NCI-H226 (cell line): ENCODE results near the gene DRC7.
A peak's percentile ranks its signal among the peaks of the same experiment; 100 is the strongest.

Source experiments
- DNase-seq: peaks from one replicate; pipeline ENCODE4 v3.0.0-alpha.2; 2015

DRC7 gene

DNA sequence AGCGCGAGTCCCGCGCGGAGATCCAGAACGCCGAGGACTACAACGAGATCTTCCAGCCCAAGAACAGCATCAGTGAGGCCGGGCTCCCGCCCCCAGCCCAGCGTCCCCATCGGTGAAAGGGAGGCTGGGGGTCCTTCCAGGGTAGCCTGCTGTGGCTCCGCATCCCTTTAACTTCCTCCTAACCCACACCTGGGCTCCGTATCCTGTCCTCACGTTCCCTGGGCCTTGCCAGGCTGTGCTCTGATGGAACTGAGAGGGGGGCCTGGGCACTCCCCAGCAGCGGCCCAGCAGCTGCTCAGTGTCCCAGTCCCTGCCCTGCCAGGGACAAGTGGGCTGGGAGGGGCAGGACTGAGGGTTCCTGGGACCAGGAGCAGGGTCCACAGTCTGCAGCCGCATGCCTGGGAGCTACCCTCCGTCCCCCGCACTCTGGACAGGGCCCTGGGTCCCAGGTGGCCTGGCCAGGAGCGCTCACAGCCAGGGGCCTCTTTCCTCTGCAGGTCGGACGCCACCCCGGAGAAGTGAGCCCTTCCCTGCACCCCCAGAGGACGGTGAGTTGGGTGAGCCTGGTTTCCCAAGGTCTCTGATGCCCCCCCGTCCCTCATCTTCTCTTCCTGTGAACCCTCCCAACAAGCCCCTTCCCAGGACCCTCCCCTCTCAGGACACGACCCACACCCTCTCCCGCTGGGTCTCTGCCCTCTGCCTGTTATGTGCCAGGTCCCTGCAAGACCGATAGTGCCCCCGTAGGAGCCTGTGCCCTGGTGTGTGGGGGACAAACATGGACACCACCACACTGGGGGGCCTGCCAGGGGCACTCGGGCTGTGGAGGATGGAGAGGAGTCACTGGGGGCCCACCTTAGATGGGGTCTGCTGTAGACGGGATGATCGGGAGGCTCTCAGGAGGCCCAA lies 59.1 kb downstream of the DRC7 start:
- DNase-seq, result no peak

DNA sequence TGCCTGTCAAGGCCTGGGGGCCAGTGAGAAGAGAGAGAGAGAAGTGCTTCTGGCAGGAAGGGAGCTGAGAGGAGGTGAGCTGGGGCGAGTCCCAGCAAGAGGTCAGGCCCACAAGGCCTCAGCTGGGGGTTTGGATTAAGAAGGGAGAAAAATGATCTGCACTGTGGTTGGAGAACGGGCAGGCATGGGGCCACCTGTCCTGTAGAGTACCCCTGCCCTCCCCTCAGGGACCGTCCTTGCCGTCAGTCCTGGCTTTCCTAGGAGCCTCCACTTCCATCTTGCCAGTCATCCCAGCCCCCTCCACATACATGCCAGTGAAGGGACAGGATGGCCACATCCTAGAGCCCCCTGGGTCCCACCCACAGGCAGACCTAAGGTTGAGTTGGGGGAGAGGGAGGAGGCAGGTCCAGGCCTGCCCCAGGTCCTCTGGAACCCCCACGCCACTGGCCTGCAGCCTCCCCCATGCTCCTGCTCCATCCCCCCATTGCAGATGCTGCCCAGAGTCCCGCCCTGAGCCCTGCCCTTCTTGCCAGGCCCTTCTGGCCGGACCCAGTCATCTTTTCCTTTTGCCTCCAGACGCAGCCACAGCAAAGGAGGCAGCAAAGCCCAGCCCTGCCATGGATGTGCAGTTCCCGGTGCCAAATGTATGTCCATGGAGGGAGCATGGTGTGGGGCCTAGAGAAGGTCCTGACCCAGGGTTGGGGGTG lies 59.9 kb downstream of the DRC7 start:
- no peak for DNase-seq

DNA sequence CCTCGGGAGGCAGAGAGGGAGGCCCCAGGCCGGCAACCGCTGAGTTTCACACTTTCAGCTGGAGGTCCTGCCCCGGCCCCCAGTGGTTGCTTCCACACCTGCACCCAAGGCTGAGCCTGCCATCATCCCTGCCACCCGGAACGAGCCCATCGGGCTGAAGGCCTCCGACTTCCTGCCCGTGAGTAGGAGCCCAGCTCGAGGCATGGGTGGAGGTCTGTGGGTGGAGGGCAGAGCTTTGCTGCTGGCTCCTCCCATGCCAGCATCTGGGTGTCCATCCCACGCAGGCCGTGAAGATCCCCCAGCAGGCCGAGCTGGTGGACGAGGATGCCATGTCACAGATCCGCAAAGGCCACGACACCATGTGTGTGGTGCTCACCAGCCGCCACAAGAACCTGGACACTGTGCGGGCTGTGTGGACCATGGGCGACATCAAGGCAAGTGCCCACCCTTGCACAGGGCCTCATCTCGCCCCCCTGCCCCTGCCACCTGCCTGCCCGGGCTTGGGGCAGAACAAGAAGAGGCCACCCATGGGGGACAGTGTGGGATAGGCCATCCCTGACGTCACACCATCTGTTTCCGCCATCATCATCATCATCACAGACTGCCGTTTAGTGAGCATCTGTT lies 60.6 kb downstream of the DRC7 start:
- no peak for DNase-seq

DNA sequence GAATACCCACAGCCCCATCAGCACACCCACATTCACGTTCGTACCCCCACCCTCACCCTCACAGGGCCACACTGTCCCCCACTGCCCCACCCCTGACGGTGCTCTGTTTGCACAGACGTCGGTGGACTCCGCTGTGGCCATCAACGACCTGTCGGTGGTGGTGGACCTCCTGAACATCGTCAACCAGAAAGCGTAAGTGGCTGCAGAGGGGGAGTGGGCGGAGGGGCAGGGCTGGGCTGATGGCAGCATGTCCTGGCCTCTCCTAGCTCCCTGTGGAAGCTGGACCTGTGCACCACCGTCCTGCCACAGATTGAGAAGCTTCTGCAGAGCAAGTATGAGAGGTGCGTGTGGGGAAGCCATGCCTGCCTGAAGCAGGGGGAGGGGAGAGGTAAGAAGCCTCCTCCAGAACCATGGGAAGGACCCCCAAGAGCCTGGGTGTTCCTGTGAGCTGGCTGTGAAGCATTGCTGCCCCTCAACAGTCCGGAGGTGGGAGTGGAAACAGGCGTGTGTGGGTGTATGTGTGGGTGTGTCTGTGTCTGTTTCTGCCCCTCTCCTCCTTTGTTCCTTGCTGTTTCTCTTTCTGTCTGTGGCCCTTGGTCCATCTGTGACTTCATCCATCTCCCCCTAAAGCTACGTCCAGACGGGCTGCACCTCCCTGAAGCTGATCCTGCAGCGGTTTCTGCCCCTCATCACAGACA lies 61.3 kb downstream of the DRC7 start:
- DNase-seq, result no peak

DNA sequence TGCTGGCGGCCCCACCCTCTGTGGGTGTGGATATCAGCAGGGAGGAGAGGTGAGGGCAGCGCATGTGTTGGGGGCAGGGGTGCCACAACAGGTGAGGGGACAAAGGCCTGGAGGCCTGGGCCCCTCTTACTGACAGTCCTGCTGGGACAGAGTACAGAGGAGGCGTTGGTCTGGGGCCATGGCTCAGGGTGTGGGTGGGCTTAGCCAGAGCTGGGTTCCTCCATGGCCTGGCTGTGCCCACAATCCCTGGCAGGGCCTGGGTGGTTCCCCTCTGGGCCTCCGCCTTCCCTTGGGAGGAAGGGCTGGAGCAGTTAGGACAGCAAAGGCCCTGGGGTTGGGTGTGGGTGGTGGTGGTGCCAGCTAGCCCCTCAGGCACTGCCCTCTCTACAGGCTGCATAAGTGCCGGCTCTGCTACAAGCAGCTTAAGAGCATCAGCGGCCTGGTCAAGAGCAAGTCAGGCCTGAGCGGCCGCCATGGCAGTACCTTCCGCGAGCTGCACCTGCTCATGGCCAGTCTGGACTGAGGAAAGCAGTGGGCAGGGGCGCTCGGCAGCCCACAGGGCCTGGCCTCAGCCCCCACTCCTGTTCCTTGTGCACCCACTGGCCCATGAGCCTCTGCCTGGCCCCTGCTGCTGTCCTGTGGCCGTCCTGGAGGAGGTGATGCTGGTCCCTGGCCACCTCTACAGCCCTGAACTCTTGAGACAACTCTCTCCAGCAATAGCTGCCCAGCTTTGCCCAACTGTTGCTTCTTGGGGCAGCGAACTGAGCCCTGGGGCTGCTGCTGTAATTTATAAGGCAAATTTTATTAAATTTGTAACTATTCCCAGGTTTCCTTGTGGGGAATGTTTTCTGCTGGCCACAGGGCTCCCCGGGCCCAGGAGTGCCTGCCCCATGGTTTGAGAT lies 62.1 kb downstream of the DRC7 start:
- no peak for DNase-seq

DNA sequence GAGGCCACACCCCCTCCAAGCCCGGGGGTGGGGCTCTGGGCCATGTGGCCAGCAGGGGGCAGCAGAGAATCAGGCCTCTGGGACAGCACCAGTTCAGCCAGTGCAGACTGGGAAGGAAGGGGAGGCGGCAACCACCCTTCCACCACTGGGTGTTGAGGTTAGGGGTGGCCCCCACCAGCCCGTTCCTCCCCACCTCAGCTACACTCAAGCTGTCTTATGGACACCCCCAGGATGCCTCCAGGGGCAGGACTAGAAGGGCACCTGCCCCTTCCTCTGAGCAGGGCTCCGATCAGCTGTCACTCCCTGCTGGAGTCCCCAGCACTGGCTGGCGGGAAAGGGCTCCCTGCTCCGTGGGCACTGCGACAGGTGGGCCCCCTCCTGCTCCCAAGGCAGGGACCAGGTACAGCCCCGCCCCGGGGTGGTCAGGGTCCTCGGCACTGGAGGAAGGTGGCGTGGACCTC lies 62.8 kb downstream of the DRC7 start:
- peak; percentile 69 for DNase-seq

DNA sequence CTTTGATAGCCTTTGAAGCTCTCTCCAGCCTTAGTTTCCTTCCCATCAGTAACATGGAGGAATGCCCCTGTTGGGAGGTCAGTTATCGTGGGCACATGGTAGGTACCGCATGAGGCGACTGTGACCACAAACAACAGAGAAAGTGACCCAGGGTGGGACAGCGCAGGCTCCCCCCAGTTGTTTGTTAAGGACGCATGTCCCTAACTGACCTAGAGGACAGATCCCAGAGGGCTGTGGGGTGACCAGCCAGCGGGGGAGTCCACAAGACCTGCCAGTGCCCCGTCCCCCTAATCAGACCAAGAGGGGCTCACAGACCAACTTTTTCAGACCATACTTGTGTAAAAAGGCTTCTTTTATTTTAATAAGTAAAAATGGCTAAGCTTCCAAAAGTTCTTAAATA lies 63.3 kb downstream of the DRC7 start:
- DNase-seq, result no peak

DNA sequence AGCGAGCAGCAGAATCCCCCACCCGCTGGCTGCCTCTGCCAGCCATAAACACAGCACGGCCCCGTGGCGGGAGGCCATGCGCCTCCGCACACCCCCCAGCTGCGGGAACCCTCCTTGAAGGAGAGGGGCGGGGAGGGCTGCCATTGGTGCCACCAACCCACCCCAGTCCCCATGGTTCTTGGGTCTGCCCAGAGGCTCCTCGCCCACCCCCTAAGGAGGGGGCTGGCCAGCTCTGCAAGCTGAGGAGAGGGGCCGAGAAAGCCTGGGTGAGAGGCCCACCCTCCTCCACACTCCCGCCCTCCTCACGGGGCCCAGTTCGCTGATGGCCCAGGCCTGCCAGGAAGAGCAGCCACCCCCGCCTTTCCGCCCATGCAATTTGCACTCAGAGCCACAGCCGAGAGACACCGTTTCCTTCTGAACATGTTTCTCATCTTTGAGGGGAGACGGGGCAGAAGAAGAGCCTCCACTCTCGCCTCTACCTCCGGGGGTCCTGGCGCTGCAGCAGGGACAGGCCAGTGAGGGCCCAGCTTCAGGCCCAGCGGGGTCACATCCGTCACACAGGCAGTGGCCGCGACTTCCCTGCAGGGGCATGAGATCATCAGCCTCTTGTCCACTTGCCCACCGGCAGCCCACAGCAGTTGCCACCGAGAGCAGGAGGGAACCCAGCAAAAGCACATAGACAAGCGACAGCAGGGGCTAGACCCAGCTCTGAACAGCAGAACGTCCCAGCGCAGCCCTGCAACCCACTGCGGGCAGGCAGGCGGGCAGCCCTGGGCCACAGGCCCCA lies 63.9 kb downstream of the DRC7 start:
- no peak for DNase-seq

DNA sequence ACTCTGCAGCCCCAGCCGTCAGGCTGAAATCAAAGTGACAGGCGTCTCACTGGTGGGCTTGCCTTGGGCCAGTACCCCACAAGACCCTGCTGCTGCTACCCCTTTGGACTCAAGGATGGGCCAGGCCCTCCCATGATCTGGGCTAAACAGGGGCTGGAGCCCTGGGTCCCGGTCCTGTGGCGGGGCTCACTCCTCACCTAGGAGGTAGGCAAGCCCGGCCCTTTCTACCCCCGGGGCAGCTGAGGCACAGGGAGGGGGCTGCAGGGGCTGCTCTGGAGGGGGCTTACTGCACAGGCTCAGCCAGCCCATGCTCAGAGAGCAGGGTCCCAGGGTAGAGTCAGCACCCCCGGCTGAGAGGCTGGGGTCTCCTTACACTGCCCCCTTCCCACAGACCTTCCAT lies 64.5 kb downstream of the DRC7 start:
- DNase-seq, result no peak

DNA sequence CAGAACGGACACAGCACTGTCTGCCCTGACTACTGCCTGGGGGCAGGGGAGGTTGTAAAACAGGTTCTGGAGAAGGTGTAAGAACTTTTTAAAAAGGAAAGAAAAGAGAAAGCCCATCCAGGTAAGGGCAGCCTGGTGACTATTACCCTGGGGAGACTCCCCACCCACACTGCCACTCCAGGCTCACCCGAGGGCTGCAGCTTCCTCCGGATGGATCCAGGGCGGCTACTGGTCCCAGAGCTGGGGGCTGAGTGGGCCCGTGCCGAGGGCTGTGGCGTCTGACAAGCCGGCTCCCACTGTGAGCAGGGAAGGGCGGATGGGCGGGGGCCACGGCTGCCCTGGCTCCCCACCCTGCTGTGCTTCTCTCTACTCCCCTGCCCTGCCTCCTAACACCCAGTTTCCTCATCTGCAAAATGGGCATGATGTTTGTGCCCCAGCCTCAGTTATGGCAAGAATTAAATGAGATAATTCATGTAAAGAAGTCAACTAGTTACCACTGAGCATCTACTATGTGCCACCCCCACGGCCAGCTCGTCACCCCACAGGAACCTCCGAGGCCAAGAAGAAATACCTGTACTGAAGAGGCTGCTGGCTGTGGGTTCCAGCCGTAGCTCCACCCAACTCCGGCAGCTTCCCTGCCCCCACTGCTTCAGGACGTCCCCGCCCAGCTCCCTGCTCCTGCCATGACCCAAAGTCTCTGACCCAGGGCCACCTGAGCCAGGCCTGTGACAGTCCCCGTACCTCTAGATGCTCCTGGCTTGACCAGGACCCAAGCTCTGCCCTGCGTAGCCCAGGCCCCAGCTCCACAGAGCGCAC lies 65.1 kb downstream of the DRC7 start:
- DNase-seq, result no peak

DNA sequence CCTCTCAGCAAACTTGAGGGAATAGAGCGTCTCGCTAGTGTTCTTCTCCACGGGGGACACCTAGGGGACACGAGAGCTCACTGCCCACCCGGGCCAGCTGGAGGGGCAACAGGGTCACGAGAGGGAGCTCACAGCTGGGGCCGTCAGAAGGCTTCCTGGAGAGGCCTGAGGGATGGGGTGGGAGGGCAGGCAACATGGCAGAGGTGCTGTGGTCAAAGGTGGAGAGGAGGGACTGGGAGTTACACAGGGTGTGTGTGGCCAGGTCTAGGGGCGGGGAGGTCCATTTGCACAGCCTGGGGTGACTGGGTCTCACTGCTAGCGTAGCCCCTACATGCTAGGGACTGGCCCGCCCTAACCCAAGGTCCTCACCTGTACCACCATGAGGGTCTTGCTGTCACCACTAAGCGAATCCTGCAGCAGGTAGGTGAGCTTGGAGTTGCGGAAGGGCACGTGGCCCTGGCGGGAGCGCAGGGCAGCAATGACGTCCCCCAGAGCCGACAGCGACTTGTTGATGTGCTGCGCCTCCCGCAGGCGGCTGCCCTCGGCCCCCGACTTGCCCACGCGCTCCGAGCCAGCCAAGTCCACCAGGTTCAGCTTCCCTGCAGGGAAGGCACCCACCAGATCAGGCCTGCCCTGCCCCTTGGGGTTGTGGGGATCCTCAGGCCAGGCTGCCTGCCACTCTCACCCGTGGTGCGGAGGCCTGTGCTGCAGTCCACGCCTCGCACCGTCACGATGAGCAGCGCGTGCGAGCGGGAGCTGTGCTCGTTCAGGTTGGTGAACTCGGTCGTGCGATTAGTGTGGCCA lies 66.0 kb downstream of the DRC7 start:
- DNase-seq, result no peak

DNA sequence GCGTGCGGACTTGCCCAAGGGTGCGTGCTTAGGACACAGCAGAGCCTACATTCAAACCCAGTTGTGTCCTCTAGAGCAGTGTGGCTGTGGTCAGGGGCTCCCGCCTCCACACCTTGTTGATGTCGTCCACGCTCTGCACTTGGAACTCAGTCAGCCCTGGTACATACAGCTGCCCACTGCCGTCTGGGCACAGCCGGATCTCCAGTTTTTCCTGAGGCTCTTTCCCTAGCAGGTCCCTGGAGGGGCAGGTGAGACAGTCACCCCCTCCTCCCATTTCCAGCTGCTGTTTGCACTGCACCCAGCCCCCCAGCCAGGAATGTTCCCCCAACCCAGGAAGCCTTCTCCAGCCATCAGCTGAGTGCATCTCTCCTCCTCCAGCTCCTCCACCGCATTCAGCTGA lies 66.7 kb downstream of the DRC7 start:
- no peak for DNase-seq

DNA sequence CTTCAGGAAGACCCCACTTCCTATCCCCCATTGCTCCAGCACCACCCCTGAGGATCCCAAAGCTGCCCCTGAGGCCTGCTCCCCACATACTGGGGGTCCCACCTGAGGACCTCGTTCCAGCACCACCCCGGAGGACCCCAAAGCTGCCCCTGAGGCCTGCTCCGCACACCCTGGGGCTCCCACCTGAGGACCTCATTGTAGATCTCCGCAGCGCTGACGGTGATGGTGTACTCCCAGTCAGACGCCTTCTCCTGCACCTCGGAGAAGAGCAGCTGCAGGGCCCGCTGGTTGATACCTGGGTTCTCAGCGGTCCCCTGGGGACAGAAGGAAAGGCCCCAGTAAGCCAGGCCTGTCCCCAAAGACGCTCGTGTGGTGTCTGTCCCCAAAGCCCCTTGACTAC lies 67.4 kb downstream of the DRC7 start:
- no peak for DNase-seq

DNA sequence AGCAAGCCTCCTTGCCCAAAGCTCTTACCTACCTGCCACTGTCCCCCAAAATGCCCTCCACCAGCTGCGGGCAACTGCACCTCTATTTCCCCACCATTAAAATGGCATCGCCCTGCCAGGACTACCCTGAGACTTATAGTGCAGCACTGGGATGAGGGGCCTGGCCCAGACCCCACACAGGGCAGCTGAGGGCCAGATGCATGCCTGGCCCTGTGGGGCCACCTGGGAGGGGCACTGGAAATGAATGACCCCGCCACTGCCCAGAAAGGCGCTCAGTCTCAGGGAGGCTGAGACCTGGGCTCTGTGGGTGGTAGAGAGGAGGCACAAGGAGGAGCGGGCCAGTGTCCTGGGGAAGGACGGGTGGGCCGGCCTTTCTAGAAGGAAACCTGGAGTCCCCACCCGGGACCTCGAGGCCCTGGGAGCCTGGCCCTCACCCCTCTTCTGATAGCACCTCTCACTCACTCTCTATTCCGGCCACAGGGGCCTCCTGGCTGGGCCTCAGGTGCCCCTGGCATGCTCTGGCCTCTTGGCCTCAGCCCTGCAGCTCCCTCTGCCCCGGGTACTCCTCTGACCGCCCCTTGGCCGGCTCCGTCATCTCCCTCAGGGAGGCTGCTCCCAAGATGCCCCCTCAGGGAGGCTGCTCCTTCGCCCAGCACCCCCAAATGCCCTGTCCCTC lies 67.9 kb downstream of the DRC7 start:
- DNase-seq, result no peak

DNA sequence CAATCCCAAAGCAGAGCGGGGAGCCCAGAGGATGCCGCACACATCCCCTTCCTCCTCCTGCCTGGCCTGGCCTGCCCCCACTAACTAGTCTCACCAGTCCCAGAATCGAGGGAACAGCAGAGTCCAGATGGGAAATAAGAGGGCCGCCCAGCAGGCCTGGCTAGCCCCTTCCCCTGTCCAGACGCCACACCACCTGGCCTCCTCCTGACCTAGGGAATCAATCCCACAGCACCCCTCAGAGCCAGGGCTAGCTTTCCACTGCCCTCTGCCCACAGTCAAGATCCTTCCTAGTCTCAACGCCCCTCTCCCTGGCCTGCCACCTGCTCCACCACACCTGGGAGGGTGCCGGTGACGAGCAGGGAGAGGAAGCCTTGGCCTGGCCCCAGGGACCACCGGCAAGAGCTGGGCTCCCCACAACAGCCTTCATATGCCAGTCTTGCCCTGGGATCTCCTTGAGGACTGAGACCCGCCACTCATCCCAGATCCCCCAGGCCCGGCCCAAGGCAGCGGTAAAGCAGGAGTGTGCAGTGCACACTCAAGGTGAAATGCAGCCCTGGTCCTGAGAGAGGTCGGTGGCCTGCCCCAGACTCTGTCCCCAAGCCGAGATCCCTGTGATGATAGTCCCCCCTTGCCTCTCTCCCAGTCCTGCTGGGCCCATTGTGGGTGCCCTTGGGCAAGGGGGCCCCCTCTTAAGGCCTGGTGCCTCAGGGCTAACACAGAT lies 68.8 kb downstream of the DRC7 start:
- no peak for DNase-seq

DNA sequence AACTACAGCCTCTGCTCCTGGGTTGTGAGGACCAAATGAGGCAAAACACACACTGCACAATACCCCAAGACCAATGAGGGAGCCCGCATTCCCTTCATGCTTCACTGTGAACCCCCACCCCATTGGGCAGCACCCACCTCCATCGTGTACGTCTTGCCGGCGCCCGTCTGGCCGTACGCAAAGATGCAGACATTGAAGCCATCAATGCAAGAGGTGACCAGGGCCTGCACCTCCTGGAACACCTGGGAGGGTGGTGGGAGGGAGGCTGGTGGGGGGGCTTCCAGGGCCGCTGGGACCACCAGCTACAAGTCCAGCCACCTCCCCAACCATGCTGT lies 69.4 kb downstream of the DRC7 start:
- no peak for DNase-seq

DNA sequence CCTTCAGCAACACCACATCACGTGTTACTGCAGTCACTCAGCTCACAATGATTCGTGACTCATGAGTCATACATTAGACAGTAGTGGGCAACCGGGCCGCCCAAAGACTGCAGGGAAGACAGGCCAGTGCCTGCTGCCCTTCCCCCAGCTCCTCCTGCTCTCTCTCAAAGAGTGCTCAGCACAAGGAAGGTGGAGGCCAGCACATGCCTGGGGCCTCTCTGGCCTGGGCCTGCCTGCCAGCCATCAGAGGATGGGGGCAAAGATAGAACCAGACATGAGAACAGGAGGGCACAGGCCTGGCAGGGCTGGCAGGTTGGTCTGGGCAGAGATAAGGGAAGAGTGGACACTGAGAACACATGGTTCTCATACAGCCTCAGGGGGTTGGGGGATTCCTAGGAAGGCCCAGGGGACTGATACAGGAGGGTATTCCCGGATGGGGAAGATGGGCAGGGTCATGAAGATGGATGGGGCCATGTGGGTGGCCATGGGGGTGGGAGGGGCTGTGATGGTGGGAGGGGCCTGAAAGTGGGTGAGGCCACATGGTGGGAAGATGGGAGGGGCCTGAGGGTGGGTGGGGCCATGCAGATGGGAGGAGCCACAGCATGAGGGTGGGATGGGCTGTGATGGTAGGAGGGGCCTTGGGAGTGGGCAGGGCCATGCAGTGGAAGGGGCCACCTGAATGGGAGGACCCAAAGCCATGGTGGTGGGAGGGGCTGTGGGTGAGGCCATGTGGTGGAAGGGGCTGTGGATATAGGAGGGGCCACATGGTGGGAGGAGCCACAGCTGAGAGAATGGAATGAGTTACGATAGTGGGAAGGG lies 69.9 kb downstream of the DRC7 start:
- DNase-seq, result peak; percentile 90
